Left ventricle myocardium inferior (tissue), 1 donor: ENCODE data around the gene SEMA3D. TPM values are rescaled to one million over a fixed set of nuclear protein-coding genes. Genes with fewer than 3 reads are reported as not detected.

ENCODE experiments used
- DNase-seq: peaks from one replicate; pipeline ENCODE4 v3.0.0-alpha.2; 2020
- H3K27ac ChIP-seq: fragments of 200-600 bp; replicated peaks from 2 replicates; pipeline ENCODE4 v1.8.0; 2021
- H3K27me3 ChIP-seq: fragments of 200-600 bp; 2 replicates; pipeline ENCODE4 v1.8.0; 2021; ENCODE audit warnings: low read depth
- H3K36me3 ChIP-seq: fragments of 200-600 bp; 2 replicates; pipeline ENCODE4 v1.8.0; 2021
- H3K4me1 ChIP-seq: fragments of 200-600 bp; 2 replicates; pipeline ENCODE4 v1.8.0; 2021
- H3K4me3 ChIP-seq: fragments of 200-600 bp; 2 replicates; pipeline ENCODE4 v1.8.0; 2021; ENCODE audit warnings: mild to moderate bottlenecking, moderate library complexity
- H3K9me3 ChIP-seq: fragments of 200-600 bp; replicated peaks from 2 replicates; pipeline ENCODE4 v1.8.0; 2021
- CTCF ChIP-seq: fragments of 200-600 bp; IDR thresholded peaks from 2 replicates; pipeline ENCODE4 v1.8.0; 2021; ENCODE audit warnings: antibody characterized with exemption, mild to moderate bottlenecking, borderline replicate concordance
- intact Hi-C: fragments of 100-400 bp; cut with micrococcal nuclease; formaldehyde crosslinking; loops from one replicate; pipeline ENCODE4 v1.11.0; 2022
- long read RNA-seq: library from polyadenylated mRNA; unstranded; transcript quantifications from one replicate; pipeline ENCODE4 v2.0.0, GENCODE V29; 2021
- total RNA-seq: library from RNA; stranded (reverse); fragmentation: NEBNext Ultra II Directional; extraction: Animal tissue kit (Norgen Biotek cat#: 25700); gene quantifications from one replicate; pipeline ENCODE4 v1.2.1, GENCODE V29; 2021
- donor health status: DM: no; HTN: yes; CAD: no; lungs with severe emphysema.

SEMA3D gene
- 1.8 TPM for total RNA-seq
- long read RNA-seq, partial matches to known transcripts, result 0 of 3 reads
- long read RNA-seq, other reads (novel, unspliced or antisense), result 3 of 3 reads

DNA sequence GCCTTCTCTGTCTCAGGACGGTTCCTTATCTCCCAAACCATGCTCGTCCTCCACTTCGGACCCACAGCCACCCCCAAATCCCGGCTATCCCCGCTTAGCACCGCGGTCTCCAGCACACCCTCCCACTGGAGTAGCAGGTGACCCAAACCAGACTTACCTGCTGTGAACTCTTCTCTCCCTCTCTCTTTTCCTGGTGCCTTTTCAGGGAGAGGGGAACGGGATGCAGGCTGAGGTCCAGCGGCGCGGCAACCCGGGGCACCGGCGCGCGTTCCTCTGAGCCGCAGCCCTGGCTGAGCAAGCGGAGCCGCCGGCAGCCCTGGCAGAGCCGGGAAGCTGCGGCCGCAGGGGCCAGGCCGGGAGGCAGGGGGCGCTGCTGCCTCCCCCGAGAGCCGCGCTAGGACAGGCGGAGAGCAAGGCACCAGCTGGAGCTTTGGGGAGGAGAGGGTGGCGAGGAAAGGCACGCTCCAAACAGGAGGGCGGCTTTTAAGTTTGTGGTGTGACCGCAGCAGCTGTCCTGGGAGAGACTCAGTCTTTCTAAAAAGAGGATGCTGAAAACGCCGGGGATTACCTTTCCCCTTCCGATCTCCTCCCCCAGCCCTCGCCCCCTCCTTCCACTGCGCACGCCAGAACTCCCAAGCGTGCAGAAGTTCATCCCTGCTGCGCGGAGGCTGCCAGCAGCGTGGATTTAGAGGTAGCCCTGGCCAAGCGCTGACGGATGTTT is at the start of gene SEMA3D:
Gene SEMA3D, minus strand, starts transcription at position 536 of the 721 bp plus-strand sequence. CDS start 65,165 bp downstream, outside the sequence.
- intact Hi-C loops, result loop anchor here (5.0 kb wide), 1 partner anchor 144 kb away; no protein-coding TSS in a partner anchor
- Histone ChIP-seq H3K9me3 (no peaks in the 10 kb centered on the region), H3K27ac (peak within 1 kb of the TSS; percentile 69), H3K36me3 (no peaks in the 10 kb centered on the region), H3K27me3 (peaks cover 63% of the 10 kb centered on the region), H3K4me1 (peaks cover 27% of the 10 kb centered on the region), H3K4me3 (peak within 1 kb of the TSS; percentile 68)
- peak; percentile 51 for DNase-seq
- TF ChIP-seq CTCF, result peak; percentile 81

- Histone ChIP-seq H3K4me3 (no peak overlapping the region), H3K27me3 (no peaks in the 10 kb centered on the region), H3K36me3 (no peaks in the 10 kb centered on the region), H3K27ac (no peak overlapping the region), H3K9me3 (no peaks in the 10 kb centered on the region), H3K4me1 (no peaks in the 10 kb centered on the region)
- no peak for DNase-seq
- intact Hi-C loops, result no loop called here
- no peak for TF ChIP-seq CTCF
Measured at GRCh38 chr7:85234730-85235129, 47.9 kb upstream of the SEMA3D start.

- intact Hi-C loops, result no loop called here
- no peak for DNase-seq
- no peak overlapping the region for H3K4me3 ChIP-seq
- TF ChIP-seq CTCF, result no peak
- H3K36me3 ChIP-seq, result no peaks in the 10 kb centered on the region
- no peaks in the 10 kb centered on the region for H3K4me1 ChIP-seq
- no peaks in the 10 kb centered on the region for H3K9me3 ChIP-seq
- H3K27me3 ChIP-seq, result no peaks in the 10 kb centered on the region
- no peak overlapping the region for H3K27ac ChIP-seq
Measured at GRCh38 chr7:85232068-85232467, 45.2 kb upstream of the SEMA3D start.

GRCh38 chr7:85230623-85231022 is 43.8 kb upstream of the SEMA3D start:
- Histone ChIP-seq H3K27ac (no peak overlapping the region), H3K36me3 (no peaks in the 10 kb centered on the region), H3K4me1 (no peaks in the 10 kb centered on the region), H3K4me3 (no peak overlapping the region), H3K9me3 (no peaks in the 10 kb centered on the region), H3K27me3 (no peaks in the 10 kb centered on the region)
- intact Hi-C loops, result no loop called here
- TF ChIP-seq CTCF, result no peak
- no peak for DNase-seq

DNA sequence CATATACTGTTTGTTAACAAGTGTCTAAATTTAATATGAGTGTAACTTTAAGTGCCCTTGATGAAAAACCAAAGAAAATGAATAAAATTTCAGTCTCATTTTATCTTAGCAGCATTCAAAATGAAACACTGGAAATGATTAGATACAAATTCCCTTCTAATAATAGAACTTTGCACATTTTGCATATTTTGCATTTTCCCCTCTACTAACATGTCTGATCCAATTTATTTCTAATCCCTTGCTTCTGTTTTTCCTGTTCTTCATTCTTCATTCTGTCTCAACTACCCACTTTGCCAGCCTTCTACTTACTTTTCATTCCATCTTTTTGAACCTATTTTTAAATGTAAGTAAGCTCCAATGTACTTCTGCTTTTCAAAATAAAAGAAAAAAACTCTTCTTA is 42.7 kb upstream of the SEMA3D start:
- H3K4me1 ChIP-seq, result no peaks in the 10 kb centered on the region

More for the DNA sequence above, 42.7 kb upstream of the SEMA3D start:
- H3K4me3 ChIP-seq, result no peak overlapping the region
- no peaks in the 10 kb centered on the region for H3K36me3 ChIP-seq
- no peak for TF ChIP-seq CTCF
- H3K9me3 ChIP-seq, result no peaks in the 10 kb centered on the region
- no peaks in the 10 kb centered on the region for H3K27me3 ChIP-seq
- H3K27ac ChIP-seq, result no peak overlapping the region
- no peak for DNase-seq
- intact Hi-C loops, result no loop called here
